Kidney (tissue), 14 donors: Measurements from ENCODE around the gene CRCP. TPM values are rescaled to one million over a fixed set of nuclear protein-coding genes. Genes with fewer than 3 reads are reported as not detected.
"Not testable (repeated sequence)": the region's sequence is repeated elsewhere in the genome, so short reads cannot be mapped to it uniquely, and the experiment has no call there.

Experiments
- DNase-seq, 5 donors: peaks; one replicate each; pipeline ENCODE4 v3.0.0-alpha.2; 2013 to 2020
- FAIRE-seq: peaks from 2 replicates; lab custom pipeline; 2012; peaks lifted over from hg19 to GRCh38; lab: Jason Lieb, UNC
- H3K27ac ChIP-seq, 2 donors: one replicate each; pipeline ENCODE4 v1.7.0; 2013; ENCODE audit warnings: low read depth in 2 of 2, low read length in 2 of 2, inconsistent platforms in 1 of 2
- H3K27me3 ChIP-seq: one replicate; pipeline ENCODE4 v1.7.1; 2013; ENCODE audit warnings: low read length, inconsistent platforms; ENCODE audit not compliant: control insufficient read depth, insufficient read depth
- H3K36me3 ChIP-seq, 3 donors: one replicate each; pipeline versions ENCODE4 v1.7.0 to v1.7.1; 2013; ENCODE audit warnings: low read length in 3 of 3, control low read depth in 1 of 3, inconsistent platforms in 1 of 3; ENCODE audit not compliant: insufficient read depth in 3 of 3, control insufficient read depth in 2 of 3
- H3K4me1 ChIP-seq, 3 donors: one replicate each; pipeline versions ENCODE4 v1.7.0 to v1.7.1; 2013; ENCODE audit warnings: low read length in 3 of 3, inconsistent platforms in 1 of 3, low read depth in 1 of 3; ENCODE audit not compliant: control insufficient read depth in 2 of 3, insufficient read depth in 2 of 3
- H3K4me3 ChIP-seq, 3 donors: one replicate each; pipeline versions ENCODE4 v1.7.0 to v1.8.1; 2013; ENCODE audit warnings: low read length in 3 of 3, control low read depth in 1 of 3, inconsistent platforms in 1 of 3
- H3K9ac ChIP-seq, 3 donors: one replicate each; pipeline versions ENCODE4 v1.7.0 to v1.7.1; 2013; ENCODE audit warnings: low read length in 3 of 3, control low read depth in 1 of 3, inconsistent platforms in 1 of 3
- H3K9me3 ChIP-seq, 3 donors: one replicate each; pipeline versions ENCODE4 v1.7.0 to v1.7.1; 2013; ENCODE audit warnings: low read length in 3 of 3, control low read depth in 1 of 3, inconsistent platforms in 1 of 3; ENCODE audit not compliant: control insufficient read depth in 2 of 3, insufficient read depth in 1 of 3
- intact Hi-C: fragments of 100-400 bp; cut with DNase I; formaldehyde crosslinking; loops from one replicate; pipeline ENCODE4 v1.11.1; 2022
- polyA plus RNA-seq: library from polyadenylated mRNA; stranded (reverse); fragments of 350-450 nt; fragmentation: Illumina TruSeq; extraction: RNeasy Lipid Tissue Mini Kit (QIAGEN cat#74804); gene quantifications from one replicate; pipeline ENCODE4 v1.2.3, GENCODE V29; 2014; ENCODE audit warnings: low read depth, low replicate concordance; ENCODE audit not compliant: insufficient read depth
- total RNA-seq: library from RNA; stranded (reverse); fragmentation: NEBNext Ultra II Directional; extraction: Animal tissue kit (Norgen Biotek cat#: 25700); gene quantifications from one replicate; pipeline ENCODE4 v1.2.1, GENCODE V29; 2021
- TF ChIP-seq, protein P1 (sequence below): IDR thresholded peaks from 3 replicates; pipeline ENCODE4 v1.5.1; 2012; ENCODE audit warnings: mild to moderate bottlenecking, moderate library complexity, borderline replicate concordance; ENCODE audit not compliant: insufficient read depth; ENCODE audit errors: extremely low read depth
- donor health status: control.
- donor health status: control.
- donor health status: control.
- donor health status: control.
- donor health status: control.
- donor health status: DM: yes; HTN: yes; CAD: no.
- donor health status: Normal renal cell carcinoma (clear cell type).

The CRCP gene
- total and polyA plus RNA-seq, 2 donors from 2014 or later = 16.8 to 35.8 TPM

DNA sequence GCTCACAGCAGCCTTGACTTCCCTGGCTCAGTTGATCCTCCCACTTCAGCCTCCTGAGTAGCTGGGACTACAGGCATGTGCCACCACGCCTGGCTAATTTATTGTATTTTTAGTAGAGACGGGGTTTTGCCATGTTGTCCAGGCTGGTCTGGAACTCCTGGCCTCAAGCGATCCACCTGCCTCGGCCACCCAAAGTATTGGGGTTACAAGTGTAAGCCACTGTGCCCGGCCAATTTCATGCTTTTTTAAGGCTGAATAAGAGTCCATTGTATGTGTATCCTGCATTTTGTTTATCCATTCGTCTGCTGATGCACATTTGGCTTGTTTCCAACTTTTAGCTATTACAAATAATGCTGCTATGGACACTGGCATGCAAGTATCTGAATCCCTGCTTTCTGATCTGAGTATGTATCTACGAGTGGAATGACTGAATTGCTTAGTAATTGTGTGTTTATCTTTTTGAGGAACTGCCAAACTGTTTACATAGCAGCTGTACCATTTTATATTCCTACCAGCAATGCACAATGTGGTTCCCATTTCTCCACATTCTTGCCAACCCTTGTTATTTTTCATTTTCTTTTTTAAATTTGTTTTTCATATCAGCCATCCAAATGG, 53.2 kb downstream of the CRCP start:
- Histone ChIP-seq H3K9me3 (no peaks in the 10 kb centered on the region), H3K27me3 (no peaks in the 10 kb centered on the region), H3K36me3 (no peaks in the 10 kb centered on the region), H3K4me1 (peaks cover 0 to 5% (median 4%) of the 10 kb centered on the region in 3 donors), H3K4me3 (no peak overlapping the region), H3K9ac (no peak overlapping the region), H3K27ac (no peak overlapping the region)
- TF ChIP-seq, protein P1, sequence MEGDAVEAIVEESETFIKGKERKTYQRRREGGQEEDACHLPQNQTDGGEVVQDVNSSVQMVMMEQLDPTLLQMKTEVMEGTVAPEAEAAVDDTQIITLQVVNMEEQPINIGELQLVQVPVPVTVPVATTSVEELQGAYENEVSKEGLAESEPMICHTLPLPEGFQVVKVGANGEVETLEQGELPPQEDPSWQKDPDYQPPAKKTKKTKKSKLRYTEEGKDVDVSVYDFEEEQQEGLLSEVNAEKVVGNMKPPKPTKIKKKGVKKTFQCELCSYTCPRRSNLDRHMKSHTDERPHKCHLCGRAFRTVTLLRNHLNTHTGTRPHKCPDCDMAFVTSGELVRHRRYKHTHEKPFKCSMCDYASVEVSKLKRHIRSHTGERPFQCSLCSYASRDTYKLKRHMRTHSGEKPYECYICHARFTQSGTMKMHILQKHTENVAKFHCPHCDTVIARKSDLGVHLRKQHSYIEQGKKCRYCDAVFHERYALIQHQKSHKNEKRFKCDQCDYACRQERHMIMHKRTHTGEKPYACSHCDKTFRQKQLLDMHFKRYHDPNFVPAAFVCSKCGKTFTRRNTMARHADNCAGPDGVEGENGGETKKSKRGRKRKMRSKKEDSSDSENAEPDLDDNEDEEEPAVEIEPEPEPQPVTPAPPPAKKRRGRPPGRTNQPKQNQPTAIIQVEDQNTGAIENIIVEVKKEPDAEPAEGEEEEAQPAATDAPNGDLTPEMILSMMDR = no peak
- no peak for DNase-seq
- FAIRE-seq = no peak
- intact Hi-C loops = no loop called here

DNA sequence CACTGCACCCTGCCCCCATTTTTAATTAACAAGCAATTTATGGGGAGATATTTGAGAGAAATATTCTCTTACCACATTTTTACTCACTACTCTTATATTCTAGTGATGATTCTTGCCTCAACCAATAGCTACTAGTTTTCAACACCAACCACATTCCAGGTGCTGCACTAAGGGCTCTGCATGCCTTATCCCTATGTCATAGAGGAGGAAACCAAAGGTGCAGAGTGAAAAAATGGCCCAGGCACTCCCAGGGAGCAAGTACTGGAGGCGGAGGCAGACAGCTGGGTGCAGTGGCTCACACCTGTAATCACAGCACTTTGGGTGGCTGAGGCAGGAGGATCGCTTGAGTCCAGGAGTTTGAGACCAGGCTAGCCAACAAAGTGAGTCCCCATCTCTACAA, 55.0 kb downstream of the CRCP start:
- H3K36me3 ChIP-seq = no peaks in the 10 kb centered on the region
- intact Hi-C loops = no loop called here
- peaks cover 0 to 5% (median 4%) of the 10 kb centered on the region in 3 donors for H3K4me1 ChIP-seq
- H3K9me3 ChIP-seq = no peaks in the 10 kb centered on the region
- H3K9ac ChIP-seq = no peak overlapping the region
- FAIRE-seq (no peak), DNase-seq (no peak)
- no peaks in the 10 kb centered on the region for H3K27me3 ChIP-seq
- no peak overlapping the region for H3K27ac ChIP-seq
- TF ChIP-seq, protein P1 = no peak
- no peak overlapping the region for H3K4me3 ChIP-seq

DNA sequence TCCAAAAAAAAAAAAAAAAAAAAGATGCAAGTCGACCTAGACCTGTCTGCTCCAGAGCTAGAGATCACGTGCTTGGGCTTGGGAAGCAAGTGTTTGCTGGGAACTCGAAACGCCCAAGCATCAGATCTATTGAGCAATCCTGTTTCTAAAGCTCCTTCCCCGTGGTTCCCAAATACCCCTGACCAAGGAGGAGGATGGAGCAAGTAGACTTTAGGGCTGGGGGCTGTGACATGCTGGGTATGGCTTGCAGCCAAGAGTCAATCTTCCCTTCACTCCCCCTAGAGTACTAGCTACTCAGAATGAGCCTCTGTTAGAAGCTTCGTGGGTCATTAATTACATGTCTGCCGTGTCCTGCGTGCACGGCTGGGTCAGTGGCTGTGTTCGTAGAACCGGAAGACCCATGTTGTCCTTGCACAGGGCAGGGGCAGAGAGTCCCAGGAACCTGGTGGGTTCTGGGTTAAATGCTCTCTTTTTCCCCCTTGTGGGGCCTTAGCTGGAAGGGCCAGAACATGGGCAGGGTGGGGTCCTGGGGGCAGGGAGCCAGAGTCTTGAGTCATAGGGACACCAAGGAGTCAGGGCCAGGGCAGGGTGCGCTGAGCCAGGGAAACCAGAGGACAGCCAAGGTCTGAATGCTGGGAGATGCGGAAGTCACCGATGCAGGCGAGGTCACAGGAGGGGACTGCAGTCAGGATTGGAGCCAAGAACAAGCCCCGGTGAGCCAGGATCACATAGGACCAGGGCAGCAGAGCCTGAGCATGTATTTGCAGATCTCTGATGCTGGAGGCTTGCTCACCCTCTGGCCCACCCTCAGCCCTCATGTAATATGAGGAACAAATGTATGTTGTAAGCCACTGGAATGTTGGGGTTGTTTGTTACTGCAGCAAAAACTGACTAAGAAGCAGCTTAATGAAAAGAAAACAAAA, 55.9 kb downstream of the CRCP start:
- Histone ChIP-seq H3K4me3 (no peak overlapping the region), H3K36me3 (no peaks in the 10 kb centered on the region), H3K9ac (no peak overlapping the region), H3K27ac (no peak overlapping the region), H3K27me3 (no peaks in the 10 kb centered on the region), H3K4me1 (peaks cover 0 to 5% (median 4%) of the 10 kb centered on the region in 3 donors), H3K9me3 (no peaks in the 10 kb centered on the region)
- intact Hi-C loops = no loop called here
- TF ChIP-seq, protein P1 = no peak
- FAIRE-seq (no peak), DNase-seq (peak; percentile 56 to 93 (median 70))

DNA sequence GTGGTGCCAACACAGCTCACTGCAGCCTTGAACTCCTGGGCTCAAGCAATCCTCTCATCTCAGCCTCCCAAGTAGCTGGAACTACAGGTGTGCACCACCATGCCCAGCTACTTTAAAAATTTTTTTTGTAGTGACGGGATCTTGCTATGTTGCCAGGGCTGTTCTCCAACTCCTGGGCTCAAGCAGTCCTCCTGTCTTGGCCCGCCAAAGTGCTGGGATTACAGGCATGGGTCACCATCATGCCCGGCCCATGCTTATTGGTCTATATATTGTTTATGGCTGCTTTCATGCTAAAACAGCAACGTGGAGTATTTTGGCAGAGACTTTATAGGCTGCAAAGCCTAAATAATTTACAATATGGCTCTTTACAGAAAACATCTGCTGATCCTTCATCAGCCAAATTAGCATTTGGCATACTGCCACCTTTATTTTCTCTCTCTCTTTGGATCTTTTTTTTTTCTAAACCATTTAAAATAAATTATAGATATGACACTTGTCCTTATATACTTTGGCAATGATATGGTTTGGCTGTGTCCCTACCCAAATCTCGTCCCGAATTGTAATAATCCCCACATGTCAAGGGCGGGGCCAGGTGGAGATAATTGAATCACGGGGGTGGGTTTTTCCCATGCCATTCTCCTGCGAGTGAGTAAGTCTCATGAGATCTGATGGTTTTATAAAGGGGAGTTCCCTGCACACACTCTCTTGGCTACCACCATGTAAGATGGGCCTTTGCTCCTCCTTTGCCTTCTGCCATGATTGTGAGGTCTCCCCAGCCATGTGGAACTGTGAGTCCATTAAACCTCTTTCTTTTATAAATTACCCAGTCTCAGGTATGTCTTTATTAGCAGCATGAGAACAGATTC, 58.1 kb downstream of the CRCP start:
- H3K36me3 ChIP-seq, H3K9me3 ChIP-seq, intact Hi-C loops, FAIRE-seq, H3K27ac ChIP-seq, H3K9ac ChIP-seq, H3K4me1 ChIP-seq, H3K27me3 ChIP-seq, H3K4me3 ChIP-seq: not testable (repeated sequence)
- peak in 2 of 5 donors; percentile 24 to 61 for DNase-seq
